NOMO-1 treated with dmso at 0.1 percent for 144 hours (cell line): ENCODE data around the gene FBXO33.

ENCODE experiments used
- DNase-seq: peaks from one replicate; lab custom pipeline; 2025; ENCODE audit not compliant: unreplicated experiment; lab: John Stamatoyannopoulos, UW

FBXO33 gene

GRCh38 chr14:39431416-39432178, 636 bp downstream of the FBXO33 start:
- DNase-seq, result no peak

GRCh38 chr14:39430762-39431415, 1.3 kb downstream of the FBXO33 start:
- DNase-seq, result peak; percentile 23

DNA sequence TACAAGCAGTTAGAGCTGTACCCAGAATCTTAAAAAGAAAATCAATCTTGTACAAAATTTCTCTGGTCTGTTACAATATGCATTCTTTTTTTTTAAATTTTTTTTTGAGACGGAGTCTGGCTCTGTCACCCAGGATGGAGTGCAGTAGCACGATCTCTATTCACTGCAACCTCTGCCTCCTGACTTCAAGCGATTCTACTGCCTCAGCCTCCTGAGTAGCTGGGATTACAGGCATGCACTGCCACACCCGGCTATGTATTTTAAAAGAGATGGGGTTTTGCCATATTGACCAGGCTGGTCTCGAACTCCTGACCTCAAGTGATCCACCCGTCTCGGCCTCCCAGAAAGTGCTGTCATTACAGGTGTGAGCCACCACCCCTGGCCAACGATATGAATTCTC, 4.1 kb downstream of the FBXO33 start:
- no peak for DNase-seq

DNA sequence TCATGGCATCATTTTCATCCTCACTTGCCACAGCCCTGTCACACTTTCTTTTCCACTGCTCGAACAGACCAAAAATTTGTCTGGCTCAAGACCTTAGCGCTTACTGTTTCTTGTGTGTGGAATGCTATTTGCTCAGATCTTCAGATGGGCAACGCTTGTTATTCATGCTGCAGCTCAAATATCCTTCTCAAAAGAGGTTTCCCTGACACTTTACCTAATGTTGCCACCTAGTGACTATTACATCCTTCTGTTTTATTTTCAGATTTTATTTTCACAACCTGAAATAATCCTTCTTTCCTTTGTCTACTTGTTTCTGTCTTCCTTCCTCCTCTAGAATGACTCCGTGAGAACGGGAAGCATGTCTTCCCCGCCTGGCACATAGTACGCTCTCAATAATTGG, 5.6 kb downstream of the FBXO33 start:
- DNase-seq, result no peak

DNA sequence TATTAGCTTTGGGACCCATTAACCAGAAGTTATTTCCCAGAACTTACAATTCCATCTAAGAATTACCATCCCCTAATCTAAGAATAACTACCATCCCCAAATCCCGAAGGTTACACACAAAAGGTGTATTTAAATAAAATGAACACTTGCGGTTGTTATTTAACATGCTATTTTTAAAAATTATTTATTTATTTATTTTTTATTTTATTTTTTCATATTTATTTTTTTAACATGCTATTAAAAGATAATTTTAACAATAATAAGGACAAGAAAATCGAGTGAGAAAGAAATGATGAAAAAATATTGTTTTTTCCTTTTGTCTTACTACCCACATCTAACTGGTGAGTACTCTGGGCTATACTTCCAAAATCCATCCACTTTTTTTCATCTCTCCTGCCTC, 6.3 kb downstream of the FBXO33 start:
- DNase-seq, result no peak

DNA sequence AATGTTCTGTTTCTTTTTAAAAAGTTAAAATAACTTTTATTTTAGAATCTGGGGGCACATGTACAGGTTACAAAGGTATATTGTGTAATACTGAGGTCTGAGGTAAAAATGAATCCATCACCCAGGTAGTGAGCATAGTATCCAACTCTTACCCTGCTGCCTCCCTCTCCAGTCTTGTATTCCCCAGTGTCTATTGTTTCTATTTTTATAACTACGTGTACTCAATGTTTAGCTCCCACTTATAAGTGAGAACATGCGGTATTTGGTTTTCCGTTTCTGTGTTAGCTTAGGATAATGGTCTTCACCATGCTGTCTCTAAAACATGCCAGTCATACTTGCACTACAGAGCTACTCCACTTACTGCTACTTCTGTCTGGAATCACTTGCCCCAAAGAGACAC, 8.4 kb downstream of the FBXO33 start:
- DNase-seq, result no peak

- no peak for DNase-seq
Measured at GRCh38 chr14:39422243-39422642, 10.0 kb downstream of the FBXO33 start.

DNA sequence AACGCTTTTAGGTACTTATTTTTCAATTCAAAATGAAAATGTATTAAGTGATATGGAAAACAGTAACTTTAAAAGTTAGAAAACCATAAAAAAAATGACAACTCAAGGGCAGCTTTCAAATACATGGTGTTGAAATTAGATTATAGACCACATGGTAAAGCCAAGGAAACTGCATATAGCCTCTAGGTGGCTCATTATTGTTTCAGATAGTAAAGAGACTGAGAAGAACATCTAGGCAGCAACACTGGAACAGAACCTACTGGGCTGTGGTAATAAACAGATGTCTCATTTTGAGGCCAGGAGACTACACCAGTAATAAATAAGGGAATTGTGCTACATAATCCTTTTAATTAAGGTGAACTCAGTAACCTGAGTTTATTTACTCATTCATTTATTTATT, 13.0 kb downstream of the FBXO33 start:
- no peak for DNase-seq

GRCh38 chr14:39417014-39417413, 15.2 kb downstream of the FBXO33 start:
- DNase-seq, result no peak

GRCh38 chr14:39416072-39416471, 16.2 kb downstream of the FBXO33 start:
- DNase-seq, result no peak

- no peak for DNase-seq
Measured at GRCh38 chr14:39406560-39406959, 25.7 kb downstream of the FBXO33 start.

DNA sequence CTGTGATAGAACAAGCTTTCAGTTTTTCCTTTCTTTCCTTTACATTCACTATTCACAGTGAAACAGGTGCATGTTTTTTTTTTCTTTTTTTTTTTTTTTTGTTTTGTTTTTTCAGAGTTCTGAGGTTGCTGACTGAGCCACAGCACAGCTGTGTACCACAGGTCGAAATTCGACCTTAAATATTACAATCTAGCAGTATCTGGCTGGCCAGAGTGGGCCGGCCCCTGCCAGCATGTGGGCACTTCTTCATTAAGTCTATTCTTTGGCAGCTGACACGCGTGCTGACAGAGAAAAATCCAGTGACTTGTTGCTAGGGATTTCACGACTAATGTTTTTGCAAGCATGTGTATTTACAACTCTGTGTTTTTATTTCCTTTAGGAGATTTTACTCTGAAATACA, 33.9 kb downstream of the FBXO33 start:
- DNase-seq, result no peak

DNA sequence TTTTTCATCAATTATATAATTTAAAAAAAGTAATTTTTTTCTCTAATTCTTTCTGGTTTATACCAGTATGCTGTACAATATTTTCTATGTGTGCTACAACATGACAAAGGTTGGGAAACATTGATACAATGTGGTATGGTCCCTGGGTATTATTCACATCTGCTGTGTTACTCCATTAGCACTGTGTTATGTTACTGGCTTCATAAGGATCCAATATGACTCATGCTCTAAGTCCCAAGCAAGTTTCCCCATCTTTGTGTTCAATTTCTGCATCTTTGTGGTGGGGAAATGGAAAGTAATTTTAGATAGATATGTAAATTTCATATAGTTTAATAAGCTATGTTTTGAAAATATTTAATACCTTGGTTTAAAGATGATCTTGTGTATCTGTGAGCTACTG, 35.8 kb downstream of the FBXO33 start:
- DNase-seq, result no peak

- no peak for DNase-seq
Measured at GRCh38 chr14:39395555-39396254, 36.5 kb downstream of the FBXO33 start.

- no peak for DNase-seq
Measured at GRCh38 chr14:39393289-39393688, 38.9 kb downstream of the FBXO33 start.

- no peak for DNase-seq
Measured at GRCh38 chr14:39384177-39384576, 48.1 kb downstream of the FBXO33 start.

DNA sequence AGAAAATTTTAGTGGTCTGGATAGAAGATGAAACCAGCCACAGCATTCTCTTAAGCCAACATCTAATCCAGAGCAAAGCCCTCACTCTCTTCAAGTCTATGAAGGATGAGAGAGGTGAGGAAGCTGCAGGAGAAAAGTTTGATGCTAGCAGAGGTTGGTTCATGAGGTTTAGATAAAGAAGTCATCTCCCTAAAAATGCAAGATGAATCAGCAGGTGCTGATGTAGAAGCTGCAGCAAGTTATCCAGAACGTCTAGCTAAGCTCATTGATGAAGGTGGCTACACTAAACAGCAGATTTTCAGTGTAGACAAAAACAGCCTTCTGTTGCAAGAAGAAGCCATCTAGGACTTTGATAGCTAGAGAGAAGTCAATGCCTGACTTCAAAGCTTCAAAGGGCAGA, 48.5 kb downstream of the FBXO33 start:
- DNase-seq, result no peak

DNA sequence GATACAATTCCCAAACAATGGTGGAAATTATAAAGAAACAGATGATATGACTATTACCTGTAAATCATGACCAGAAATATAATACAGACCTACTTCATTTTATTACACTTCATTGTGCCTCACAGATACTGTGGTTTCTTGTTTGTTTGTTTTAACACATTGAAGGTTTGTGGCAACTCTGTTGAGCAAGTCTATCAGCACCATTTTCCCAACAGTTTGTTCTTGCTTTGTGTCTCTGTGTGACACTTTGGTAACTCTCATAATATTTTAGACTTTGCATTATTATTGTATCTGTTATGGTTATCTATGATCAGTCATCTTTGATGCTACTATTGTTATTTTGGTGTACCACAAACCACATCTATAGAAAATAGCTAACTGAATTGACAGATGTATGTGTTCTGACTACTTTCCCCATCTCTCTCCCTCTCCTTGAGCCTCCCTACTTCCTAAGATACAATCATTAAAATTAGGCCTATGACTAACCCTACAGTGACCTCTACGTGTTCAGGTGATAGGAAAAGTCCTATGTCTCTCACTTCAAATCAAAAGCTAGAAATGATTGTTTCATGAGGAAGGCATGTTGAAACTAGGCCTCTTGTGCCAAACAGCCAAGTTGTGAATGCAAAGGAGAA, 49.1 kb downstream of the FBXO33 start:
- DNase-seq, result no peak

DNA sequence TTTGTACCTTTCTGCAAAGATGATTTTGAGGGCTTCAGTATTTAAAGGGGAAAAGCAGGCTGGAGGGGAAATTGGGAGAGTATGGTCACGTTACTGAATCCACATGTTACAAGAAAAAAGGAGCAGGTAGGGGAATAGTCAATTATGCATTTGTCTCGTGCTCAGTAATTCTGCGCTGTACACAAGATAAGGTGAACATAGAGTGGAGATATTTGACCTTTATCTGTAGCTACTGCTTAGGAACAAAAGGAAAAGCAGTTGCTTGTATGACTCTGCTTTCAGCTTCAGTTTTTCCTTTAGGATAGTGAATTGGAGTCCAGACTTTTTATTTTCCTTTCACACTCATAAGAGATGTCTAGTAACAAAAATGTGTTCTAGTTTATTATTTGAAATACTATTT, 49.8 kb downstream of the FBXO33 start:
- DNase-seq, result no peak

DNA sequence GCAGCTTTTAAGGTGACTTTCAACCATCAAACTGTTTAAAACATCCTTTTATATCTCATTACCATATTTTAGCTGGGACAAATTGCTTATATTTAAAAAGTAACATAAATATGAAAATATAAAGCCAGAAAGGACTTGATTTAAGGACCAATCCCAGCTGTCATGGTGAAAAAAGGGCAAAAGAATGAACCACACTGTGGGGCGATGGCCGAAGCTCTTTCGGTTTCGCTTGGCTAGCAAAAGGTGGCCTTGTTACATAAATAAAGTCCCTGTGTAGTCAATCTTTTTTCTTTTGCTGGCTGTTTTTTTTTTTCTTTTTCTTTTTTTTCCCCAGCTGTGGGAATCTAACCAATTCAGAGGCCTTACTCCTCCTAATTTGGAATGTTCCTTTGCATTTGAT, 50.9 kb downstream of the FBXO33 start:
- no peak for DNase-seq

- no peak for DNase-seq
Measured at GRCh38 chr14:39376667-39377403, 55.4 kb downstream of the FBXO33 start.
